PFSK-1 (cell line): ENCODE results near the gene KMT2E.

Source experiments
- FOXP2 ChIP-seq: optimal IDR thresholded peaks from 2 replicates; pipeline ENCODE3; 2011; ENCODE audit warnings: borderline replicate concordance, control low read depth, inconsistent platforms; ENCODE audit not compliant: insufficient read depth; ENCODE audit errors: extremely low read length, extremely low read depth
- POLR2AphosphoS5 ChIP-seq: IDR thresholded peaks from 2 replicates; pipeline ENCODE4 v1.6.1; 2012; ENCODE audit warnings: low read depth, mild to moderate bottlenecking, control low read depth, low read length, moderate library complexity
- REST ChIP-seq, 2 experiments: IDR thresholded peaks; 2 replicates each; pipeline versions ENCODE4 v1.6.1 to v1.8.0; 2011 to 2012; ENCODE audit warnings: low read depth in 2 of 2, low read length in 2 of 2, control low read depth in 1 of 2, inconsistent platforms in 1 of 2, mild to moderate bottlenecking in 1 of 2, moderate library complexity in 1 of 2; ENCODE audit not compliant: insufficient read depth in 1 of 2
- SIN3A ChIP-seq: IDR thresholded peaks from 2 replicates; pipeline ENCODE4 v1.6.1; 2012; ENCODE audit warnings: mild to moderate bottlenecking, low read length, moderate library complexity, borderline replicate concordance; ENCODE audit not compliant: insufficient read depth
- TAF1 ChIP-seq: IDR thresholded peaks from 2 replicates; pipeline ENCODE4 v1.6.1; 2012; ENCODE audit warnings: low read length, control low read depth, borderline replicate concordance; ENCODE audit not compliant: insufficient read depth

The KMT2E gene

GRCh38 chr7:105037319-105037718 is 23.3 kb downstream of the KMT2E start:
- TF ChIP-seq REST (IDR thresholded peaks at IDR 0.05; ENCODE audit: insufficient read depth in 1 of 2, low read depth in 2 of 2, low read length in 2 of 2) = no peak
- no peak for TF ChIP-seq TAF1
- no peak for TF ChIP-seq SIN3A
- TF ChIP-seq POLR2AphosphoS5 = no peak
- TF ChIP-seq FOXP2 = no peak

GRCh38 chr7:105044449-105045070 is 30.6 kb downstream of the KMT2E start:
- TF ChIP-seq FOXP2 = no peak

- TF ChIP-seq POLR2AphosphoS5 (no peak), REST (IDR thresholded peaks at IDR 0.05; ENCODE audit: insufficient read depth in 1 of 2, low read depth in 2 of 2, low read length in 2 of 2) (no peak), TAF1 (no peak), SIN3A (no peak), FOXP2 (no peak)
Observed at GRCh38 chr7:105046414-105046813, 32.4 kb downstream of the KMT2E start.

GRCh38 chr7:105047932-105048331 is 33.9 kb downstream of the KMT2E start:
- TF ChIP-seq POLR2AphosphoS5 (no peak), FOXP2 (no peak), REST (IDR thresholded peaks at IDR 0.05; ENCODE audit: insufficient read depth in 1 of 2, low read depth in 2 of 2, low read length in 2 of 2) (no peak), TAF1 (no peak), SIN3A (no peak)

- TF ChIP-seq FOXP2 (no peak), REST (IDR thresholded peaks at IDR 0.05; ENCODE audit: insufficient read depth in 1 of 2, low read depth in 2 of 2, low read length in 2 of 2) (no peak), TAF1 (no peak), SIN3A (no peak), POLR2AphosphoS5 (no peak)
Observed at GRCh38 chr7:105050493-105050892, 36.5 kb downstream of the KMT2E start.
